Measurements from ENCODE around the gene TUBGCP6.

DNA sequence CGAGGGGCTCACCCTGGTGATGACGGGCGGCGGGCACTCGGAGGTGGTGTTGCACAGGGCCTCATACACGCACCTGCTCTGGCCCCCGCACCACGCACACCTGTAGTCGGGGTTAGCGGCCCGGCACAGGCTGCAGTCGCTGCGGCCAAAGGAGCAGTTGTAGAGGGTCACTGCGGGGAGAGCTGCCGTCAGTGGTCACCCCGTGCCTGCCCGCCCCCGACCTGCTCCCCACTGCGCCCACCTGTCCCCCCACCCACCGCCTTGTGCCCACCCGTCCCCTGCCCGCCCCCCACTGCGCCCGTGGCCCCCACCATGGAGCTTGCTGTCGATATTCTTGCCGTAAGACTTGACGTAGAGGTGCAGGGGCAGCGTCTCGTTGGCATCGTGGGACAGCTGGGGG lies 39.0 kb upstream of the TUBGCP6 start:
- no peak for TF ChIP-seq EZH2 (IDR thresholded peaks at IDR 0.05; ENCODE audit: borderline replicate concordance, low read depth, low read length, poor library complexity, severe bottlenecking)
- TF ChIP-seq, protein P1, sequence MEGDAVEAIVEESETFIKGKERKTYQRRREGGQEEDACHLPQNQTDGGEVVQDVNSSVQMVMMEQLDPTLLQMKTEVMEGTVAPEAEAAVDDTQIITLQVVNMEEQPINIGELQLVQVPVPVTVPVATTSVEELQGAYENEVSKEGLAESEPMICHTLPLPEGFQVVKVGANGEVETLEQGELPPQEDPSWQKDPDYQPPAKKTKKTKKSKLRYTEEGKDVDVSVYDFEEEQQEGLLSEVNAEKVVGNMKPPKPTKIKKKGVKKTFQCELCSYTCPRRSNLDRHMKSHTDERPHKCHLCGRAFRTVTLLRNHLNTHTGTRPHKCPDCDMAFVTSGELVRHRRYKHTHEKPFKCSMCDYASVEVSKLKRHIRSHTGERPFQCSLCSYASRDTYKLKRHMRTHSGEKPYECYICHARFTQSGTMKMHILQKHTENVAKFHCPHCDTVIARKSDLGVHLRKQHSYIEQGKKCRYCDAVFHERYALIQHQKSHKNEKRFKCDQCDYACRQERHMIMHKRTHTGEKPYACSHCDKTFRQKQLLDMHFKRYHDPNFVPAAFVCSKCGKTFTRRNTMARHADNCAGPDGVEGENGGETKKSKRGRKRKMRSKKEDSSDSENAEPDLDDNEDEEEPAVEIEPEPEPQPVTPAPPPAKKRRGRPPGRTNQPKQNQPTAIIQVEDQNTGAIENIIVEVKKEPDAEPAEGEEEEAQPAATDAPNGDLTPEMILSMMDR (conservative IDR thresholded peaks at IDR 0.05; ENCODE audit: low read depth, low read length): no peak

Measured in A673 (cell line).